ENCODE measurements around the gene HSF2BP.

HSF2BP gene

DNA sequence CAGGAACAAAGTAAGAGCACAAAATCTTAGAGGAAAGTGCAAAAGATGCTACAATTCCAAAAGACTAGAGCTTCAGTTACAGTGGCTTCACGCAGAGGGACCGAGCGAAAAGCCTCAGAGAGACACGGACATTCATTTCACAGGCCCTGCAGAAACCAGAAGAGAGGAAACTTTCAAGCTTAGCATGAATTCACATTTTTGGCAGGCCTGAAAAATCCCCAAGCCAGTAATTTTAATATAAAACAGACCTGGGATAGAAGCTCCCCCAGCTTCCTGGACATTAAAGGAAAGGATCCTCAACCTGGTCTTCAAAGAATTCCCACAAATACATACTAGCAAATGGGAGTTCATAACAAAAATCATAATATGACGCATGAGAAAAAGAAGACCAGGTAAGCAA lies 66.2 kb downstream of the HSF2BP start:
- no peak for DNase-seq (ENCODE audit: extremely low spot score)
- ChIA-PET POLR2A (no interaction called here), CTCF (interaction anchor here (1.6 kb wide), 1 partner anchor 18 kb away, joined by 7 read pairs; no protein-coding TSS in a partner anchor)
- TF ChIP-seq, protein P1, sequence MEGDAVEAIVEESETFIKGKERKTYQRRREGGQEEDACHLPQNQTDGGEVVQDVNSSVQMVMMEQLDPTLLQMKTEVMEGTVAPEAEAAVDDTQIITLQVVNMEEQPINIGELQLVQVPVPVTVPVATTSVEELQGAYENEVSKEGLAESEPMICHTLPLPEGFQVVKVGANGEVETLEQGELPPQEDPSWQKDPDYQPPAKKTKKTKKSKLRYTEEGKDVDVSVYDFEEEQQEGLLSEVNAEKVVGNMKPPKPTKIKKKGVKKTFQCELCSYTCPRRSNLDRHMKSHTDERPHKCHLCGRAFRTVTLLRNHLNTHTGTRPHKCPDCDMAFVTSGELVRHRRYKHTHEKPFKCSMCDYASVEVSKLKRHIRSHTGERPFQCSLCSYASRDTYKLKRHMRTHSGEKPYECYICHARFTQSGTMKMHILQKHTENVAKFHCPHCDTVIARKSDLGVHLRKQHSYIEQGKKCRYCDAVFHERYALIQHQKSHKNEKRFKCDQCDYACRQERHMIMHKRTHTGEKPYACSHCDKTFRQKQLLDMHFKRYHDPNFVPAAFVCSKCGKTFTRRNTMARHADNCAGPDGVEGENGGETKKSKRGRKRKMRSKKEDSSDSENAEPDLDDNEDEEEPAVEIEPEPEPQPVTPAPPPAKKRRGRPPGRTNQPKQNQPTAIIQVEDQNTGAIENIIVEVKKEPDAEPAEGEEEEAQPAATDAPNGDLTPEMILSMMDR (IDR thresholded peaks at IDR 0.05; ENCODE audit: control extremely low read depth, extremely low read depth, low read depth, missing control alignments) = no peak

- CTCF ChIA-PET = interaction anchor here (1.0 kb wide), 1 partner anchor 54 kb away, joined by 3 read pairs; no protein-coding TSS in a partner anchor
- DNase-seq (ENCODE audit: extremely low spot score) = no peak
- TF ChIP-seq, protein P1 (IDR thresholded peaks at IDR 0.05; ENCODE audit: control extremely low read depth, extremely low read depth, low read depth, missing control alignments) = no peak
Measured at GRCh38 chr21:43591571-43591970, 67.7 kb downstream of the HSF2BP start.

GRCh38 chr21:43590194-43590593 lies 69.1 kb downstream of the HSF2BP start:
- no peak for DNase-seq (ENCODE audit: extremely low spot score)
- POLR2A ChIA-PET = no interaction called here
- TF ChIP-seq, protein P1 (IDR thresholded peaks at IDR 0.05; ENCODE audit: control extremely low read depth, extremely low read depth, low read depth, missing control alignments) = no peak
- CTCF ChIA-PET = no interaction called here

More at GRCh38 chr21:43591571-43591970, 67.7 kb downstream of the HSF2BP start:
- POLR2A ChIA-PET = no interaction called here

DNA sequence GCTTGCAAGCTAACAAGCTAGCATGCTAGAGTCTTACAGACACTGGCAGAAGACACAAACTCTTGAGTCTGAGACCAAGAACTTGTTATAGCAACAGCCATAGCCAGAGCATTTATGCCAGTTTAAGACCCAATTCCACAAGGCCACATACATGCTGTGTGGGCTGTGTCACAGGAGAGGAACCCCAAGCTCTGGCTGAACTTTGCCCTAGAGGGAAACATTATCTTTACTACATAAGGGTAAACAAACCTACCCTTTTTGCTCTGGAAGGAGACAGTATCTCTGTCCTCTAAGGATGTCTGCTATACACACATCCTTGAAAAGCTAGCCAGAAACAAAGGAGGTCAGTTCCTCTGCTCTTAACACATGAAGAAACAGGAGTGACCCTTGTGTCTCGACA lies 70.3 kb downstream of the HSF2BP start:
- ChIA-PET CTCF (interaction anchor here (1.2 to 1.3 kb wide), 2 partner anchors 13 to 56 kb away, joined by 3 read pairs; no protein-coding TSS in a partner anchor), POLR2A (no interaction called here)
- no peak for DNase-seq (ENCODE audit: extremely low spot score)
- TF ChIP-seq, protein P1 (IDR thresholded peaks at IDR 0.05; ENCODE audit: control extremely low read depth, extremely low read depth, low read depth, missing control alignments) = no peak

DNA sequence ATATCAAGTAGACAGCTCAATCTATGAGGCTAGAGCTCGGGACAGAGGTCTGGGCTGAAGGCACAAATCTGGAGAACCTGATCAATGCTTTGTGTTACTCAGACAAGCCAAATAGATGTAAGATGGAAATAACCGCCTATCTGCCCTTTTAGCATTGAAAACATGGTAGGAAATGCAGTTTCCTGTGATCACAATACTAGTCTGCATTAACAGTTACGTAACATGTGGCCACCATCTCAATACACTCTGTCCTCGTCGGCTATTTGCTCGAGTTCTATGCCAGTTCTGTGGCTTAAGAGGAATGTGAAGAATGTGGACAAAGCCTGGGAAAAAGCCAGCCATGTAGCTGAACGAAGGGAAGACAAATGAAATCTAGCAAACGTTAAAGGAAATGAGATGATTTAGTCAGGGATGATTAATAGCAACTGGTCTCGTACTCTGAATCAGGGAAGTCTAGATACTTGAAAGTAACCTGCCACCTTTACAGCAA lies 73.3 kb downstream of the HSF2BP start:
- CTCF ChIA-PET = interaction anchor here (1.2 kb wide), 1 partner anchor 16 kb away, joined by 3 read pairs; no protein-coding TSS in a partner anchor
- TF ChIP-seq, protein P1 (IDR thresholded peaks at IDR 0.05; ENCODE audit: control extremely low read depth, extremely low read depth, low read depth, missing control alignments) = no peak
- DNase-seq (ENCODE audit: extremely low spot score) = no peak

GRCh38 chr21:43585514-43585913 lies 73.8 kb downstream of the HSF2BP start:
- DNase-seq (ENCODE audit: extremely low spot score) = no peak
- CTCF ChIA-PET = interaction anchor here (1.2 kb wide), 1 partner anchor 16 kb away, joined by 3 read pairs; no protein-coding TSS in a partner anchor
- TF ChIP-seq, protein P1 (IDR thresholded peaks at IDR 0.05; ENCODE audit: control extremely low read depth, extremely low read depth, low read depth, missing control alignments) = no peak
- POLR2A ChIA-PET = no interaction called here

More for the DNA sequence above, 73.3 kb downstream of the HSF2BP start:
- POLR2A ChIA-PET = no interaction called here

All from GM10248 (cell line).